GM18867 (cell line): Measurements from ENCODE around the gene CYP2W1.
"Not testable (repeated sequence)": the region's sequence is repeated elsewhere in the genome, so short reads cannot be mapped to it uniquely, and the experiment has no call there.

Source experiments
- ATAC-seq: cut with Tn5 transposase; IDR thresholded peaks from one replicate; pipeline ENCODE4 v1.9.1; 2021; ENCODE audit warnings: mild to moderate bottlenecking, moderate library complexity; ENCODE audit not compliant: unreplicated experiment

The CYP2W1 gene, protein sequence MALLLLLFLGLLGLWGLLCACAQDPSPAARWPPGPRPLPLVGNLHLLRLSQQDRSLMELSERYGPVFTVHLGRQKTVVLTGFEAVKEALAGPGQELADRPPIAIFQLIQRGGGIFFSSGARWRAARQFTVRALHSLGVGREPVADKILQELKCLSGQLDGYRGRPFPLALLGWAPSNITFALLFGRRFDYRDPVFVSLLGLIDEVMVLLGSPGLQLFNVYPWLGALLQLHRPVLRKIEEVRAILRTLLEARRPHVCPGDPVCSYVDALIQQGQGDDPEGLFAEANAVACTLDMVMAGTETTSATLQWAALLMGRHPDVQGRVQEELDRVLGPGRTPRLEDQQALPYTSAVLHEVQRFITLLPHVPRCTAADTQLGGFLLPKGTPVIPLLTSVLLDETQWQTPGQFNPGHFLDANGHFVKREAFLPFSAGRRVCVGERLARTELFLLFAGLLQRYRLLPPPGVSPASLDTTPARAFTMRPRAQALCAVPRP

DNA sequence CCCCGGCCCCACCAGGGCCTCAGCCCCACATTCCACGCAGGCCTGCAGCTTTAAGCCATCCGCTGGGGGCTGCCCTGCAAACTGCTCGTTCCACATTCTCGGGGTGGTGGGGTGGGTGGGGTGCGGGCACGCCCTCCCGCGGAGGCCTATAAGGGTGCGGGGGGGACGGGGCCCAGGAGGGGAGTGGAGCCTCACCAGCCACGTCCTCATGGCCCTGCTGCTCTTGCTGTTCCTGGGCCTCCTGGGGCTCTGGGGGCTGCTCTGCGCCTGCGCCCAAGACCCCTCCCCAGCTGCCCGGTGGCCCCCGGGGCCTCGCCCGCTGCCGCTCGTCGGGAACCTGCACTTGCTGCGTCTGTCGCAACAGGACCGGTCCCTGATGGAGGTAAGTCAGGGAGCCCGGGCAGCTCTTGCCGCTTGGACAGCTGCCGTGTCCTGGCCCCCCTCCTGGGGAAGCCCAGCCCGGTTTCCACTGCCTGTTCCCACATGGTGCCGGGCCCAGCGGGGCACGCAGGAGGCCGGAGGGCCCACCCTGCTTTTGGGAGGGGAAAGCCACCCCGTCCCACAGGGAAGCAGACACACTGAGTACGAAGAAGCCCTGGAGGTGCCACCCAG lies at the start of gene CYP2W1:
CYP2W1 (plus strand) TSS at position 178 of the 612 bp plus-strand sequence; CDS start at position 209, 31 bp downstream.
- ATAC-seq: no peak

DNA sequence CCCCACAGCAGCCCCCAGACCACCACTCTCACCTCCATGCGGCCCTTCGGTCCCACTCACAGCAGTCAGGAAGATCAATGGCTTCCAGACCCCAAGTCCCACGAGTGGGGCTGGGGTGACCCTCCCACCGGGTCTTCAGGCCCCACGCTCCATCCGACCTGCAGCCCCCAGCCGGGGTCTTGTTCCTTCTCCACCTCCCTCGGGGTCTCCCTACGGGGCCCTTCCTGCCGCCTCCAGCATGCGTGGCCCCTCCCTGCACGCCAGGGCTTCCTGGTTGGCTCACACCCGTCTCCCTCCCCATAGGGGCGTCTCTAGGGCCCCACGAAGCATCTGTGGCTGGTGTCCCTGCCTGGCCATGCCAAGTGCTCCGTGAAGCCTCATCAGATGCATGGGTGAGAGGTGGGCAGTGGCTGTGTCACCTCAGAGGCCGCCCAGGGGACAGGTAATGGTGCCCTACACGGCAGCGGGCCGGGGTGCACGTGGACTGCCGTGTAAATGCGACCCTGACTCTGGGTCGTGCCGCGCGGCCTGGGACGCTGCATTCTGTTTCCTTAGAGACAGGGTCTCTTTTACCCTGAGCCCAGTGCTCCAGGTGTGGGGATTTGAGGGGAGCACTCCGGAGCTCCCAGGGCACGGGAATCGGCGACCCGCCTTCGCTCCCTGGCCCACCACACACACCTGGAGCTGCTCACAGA lies 48.4 kb upstream of the CYP2W1 start:
- no peak for ATAC-seq

DNA sequence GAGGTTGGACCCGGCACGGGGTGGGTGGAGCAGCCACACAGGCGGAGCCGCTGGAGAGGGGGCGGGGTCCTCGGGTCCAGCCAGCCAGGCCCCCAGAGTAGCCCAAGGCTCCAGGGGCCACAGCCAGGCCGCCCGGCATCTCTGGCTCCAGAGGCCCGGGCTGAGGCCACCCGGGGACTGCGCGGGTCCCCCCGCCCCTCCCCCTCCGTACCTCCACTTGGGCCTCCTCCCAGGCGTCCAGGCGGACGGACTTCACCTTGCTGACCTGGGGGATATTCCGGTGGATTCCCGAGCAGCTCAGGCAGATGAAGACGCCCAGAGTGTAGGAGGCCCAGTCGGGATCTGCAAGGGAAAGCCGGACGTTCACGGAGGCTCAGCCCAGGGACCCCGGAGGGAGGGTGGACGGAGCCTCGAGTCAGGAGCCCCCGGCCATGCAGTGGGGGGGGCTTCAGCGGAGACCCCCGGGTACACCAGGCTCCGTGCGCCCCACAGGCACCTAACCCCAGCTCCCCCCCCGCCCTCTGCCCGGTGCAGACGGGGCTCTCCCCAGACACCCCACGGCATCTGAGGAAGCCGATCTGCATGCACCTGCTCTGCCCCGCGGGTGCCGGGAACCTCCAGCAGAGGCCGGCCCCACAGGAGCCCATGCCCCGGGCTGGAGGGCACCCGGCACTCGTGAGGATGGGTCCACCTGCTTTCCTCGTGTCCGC lies 47.7 kb upstream of the CYP2W1 start:
- no peak for ATAC-seq

DNA sequence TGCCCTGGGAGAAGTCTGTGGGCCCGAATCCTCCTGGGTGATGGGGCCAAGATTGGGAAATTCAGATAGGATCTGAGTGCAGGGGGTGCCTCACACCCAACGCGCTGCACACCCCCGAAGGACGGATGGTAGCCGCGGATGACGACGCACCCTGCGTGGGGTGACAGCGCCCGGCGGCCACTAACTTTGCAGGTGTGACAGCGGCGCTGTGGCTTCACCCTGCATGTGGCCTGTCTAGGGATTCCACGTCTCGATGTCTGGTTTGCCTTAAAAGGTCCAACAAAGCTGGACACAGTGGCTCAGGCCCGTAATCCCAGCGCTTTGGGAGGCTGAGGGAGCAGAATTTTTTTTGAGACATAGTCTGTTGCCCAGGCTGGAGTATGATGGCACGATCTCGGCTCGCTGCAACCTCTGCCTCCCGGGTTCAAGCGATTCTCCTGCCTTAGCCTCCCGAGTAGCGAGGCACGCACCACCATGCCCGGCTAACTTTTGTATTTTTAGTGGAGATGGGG lies 47.1 kb upstream of the CYP2W1 start:
- no peak for ATAC-seq

DNA sequence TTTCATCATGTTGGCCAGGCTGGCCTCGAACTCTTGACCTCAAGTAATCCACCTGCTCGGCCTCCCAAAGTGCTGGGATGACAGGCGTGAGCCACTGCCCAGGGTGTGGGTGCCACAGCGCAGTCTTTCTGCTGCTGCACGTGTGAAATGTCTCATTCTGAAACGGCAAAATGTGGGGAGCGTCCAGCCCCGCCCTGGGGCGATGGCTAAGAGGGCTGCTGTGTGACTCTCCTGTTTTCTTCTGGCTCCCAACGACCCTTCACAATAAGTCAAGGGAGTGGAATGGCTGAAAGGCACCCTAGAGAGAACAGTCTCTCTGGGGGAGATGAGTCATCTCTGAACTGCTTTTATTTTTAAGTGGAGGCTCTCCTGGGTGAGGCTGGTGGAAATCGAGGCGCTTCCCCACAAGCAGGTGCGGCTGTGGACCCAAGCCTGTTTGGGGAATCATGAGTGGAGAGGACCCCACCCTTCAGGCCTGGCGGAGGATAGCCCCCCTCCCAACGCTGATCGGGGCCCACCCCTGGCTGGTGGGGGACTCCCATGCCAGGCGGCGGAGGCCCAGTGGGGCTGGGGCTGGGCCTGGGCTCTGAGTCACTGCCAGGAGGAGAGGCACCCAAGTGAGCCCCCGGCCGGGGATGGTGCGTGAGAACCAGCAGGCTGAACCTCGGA lies 46.5 kb upstream of the CYP2W1 start:
- ATAC-seq: peak; percentile 81

DNA sequence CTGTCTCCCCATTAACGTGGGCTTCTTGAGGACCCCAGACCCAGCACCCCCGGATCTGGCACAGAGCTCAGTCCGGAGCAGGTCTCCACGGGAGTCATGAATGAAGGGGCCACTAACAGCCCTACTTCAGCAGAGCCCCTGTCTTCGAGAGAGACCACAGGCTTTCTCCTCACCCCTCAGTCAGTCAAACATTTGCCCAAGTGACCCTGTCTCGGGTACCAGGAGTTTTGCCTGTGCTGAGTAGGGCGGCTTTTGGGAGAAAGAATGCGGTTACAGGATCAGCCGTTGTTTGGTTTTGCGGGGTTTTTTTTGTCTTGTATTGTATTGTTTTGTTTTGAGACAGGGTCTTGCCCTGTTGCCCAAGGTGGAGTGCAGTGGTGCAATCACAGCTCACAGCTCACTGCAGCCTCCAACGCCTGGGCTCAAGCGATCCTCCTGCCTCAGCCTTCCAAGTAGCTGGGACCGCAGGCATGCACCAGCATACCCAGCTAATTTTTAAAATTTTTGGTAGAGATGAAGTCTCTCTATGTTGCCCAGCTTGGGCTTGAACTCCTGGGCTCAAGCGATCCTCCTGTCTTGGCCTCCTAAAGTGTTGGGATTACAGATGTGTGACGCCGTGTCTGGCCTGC lies 45.0 kb upstream of the CYP2W1 start:
- ATAC-seq: no peak

DNA sequence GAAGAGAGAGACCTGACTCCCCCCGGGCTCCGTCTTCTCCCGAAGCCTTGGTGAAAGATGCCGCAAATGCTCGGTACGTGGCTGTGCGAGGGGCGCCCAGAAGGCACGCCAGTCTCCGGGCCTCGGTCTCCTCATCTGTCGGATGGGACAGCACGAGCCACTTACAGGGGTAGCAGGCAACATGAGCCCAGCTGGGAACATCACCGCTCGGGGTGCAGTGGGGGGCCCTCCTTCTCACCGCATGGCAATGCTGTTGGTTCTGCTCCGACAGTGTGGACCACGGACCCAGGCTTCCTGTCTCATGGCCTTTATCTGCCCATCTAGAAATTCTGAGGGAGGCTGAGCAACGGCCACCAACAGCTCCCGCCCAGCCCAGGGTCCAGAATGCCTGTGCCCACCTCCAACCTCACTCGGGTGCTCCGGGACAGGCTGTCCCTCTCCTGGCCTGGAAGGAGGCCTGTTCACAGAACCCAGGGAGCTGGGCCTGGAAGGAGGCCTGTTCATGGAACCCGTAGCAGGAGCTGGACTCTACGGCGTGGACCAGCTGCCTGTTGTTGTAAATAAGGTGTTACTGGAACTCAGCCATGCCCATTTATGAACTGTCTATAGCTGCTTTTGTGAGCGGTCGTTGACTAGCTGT lies 44.3 kb upstream of the CYP2W1 start:
- no peak for ATAC-seq

DNA sequence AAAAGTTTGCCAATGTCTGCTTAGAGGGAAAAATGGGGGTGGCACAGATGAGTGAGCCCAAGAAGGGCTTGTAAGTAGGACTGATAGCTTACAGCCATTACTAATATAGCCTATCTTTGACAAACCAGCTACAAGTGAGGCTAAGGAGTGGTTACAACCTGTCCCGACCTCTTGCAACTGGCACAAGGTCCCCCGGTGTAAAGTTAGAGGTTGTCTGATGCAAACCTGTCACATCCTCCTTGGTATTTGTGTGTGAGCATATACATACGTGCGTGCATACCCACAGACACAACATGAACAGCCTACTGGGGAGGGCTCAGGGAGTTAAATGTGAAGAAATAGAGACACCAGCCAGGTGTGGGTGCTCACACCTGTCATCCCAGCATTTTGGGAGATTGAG lies 43.1 kb upstream of the CYP2W1 start:
- no peak for ATAC-seq

DNA sequence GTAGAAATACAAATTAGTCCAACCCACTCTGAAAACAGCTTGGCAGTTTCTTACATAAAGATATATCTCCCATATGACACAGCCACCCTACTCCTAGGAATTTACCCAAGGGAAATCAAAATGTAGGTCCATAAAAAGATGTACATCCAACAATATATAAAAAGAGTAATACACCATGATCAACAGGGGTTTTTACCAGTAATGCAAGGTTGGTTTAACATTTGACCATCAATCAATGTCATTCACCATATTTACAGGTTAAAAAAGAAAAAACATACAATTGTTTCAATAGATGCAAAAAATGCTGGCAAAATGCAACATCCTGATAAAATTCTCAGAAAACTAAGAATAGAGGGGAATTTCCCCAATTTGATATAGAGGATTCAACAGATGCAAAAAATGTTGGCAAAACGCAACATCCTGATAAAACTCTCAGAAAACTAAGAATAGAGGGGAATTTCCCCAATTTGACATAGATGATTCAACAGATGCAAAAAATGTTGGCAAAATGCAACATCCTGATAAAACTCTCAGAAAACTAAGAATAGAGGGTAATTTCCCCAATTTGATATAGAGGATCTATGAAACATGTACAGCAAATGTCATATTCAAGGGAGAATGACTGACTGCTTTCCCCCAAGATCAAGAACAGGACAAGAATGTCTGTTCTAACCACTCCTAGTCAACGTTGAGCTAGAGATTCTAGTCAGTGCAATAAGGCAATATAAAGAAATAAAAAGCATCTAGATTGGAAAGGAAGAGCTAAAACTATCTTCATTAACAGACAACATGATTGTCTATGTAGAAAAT lies 42.2 kb upstream of the CYP2W1 start:
- no peak for ATAC-seq

DNA sequence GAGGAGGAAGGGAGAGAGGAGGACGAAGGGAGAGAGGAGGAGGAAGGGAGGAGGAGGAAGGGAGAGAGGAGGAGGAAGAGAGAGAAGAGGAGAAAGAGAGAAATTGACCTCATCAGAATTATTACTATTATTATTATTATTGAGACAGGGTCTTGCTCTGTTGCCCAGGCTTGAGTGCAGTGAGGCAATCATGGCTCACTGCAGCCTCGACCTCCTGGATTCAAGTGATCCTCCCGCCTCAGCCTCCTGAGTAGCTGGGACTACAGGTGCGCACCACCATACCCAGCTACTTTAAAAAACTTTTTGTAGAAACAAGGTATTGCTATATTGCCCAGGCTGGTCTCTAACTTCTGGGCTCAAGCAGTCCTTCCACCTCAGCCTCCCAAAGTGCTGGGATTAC lies 39.2 kb upstream of the CYP2W1 start:
- ATAC-seq: not testable (repeated sequence)

DNA sequence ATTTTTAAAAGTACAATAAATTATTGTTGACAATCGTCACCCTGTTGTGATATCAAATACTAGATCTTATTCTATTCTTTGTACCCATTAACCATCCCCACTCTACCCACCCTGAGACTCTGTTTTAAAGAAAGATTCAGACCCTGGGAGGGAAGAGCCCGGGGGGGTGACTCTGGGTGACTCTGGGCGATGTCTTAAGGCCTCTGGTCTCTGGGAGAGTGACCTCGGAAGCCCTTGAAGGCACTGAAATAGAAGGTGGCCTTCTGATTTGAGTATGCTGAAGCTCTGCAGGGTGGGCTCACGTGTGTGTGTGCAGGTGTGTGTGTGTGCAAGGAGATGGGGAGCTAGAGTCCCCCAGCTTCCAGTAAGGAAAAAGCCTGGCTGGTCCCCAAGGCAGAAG lies 38.2 kb upstream of the CYP2W1 start:
- ATAC-seq: no peak

DNA sequence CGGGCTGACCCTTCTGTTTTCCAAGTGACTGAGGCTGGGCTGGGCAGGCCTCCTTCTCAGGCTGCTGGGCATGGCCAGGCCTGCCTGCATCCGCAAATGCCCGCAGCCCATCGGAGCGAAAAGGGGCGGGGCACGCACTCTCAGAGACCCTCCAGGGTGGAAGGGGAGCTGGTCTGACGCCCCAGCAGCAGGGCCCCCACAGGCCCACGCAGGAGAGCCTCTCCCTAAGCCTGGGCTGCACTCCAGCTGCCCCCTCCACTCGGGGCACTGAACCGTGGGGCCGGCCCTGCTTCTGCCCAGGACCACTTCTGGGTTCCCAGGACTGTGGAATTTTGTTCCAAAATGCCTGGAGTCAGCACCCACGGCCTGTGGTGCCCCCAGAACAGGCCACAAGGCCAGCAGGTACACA lies 37.8 kb upstream of the CYP2W1 start:
- no peak for ATAC-seq

DNA sequence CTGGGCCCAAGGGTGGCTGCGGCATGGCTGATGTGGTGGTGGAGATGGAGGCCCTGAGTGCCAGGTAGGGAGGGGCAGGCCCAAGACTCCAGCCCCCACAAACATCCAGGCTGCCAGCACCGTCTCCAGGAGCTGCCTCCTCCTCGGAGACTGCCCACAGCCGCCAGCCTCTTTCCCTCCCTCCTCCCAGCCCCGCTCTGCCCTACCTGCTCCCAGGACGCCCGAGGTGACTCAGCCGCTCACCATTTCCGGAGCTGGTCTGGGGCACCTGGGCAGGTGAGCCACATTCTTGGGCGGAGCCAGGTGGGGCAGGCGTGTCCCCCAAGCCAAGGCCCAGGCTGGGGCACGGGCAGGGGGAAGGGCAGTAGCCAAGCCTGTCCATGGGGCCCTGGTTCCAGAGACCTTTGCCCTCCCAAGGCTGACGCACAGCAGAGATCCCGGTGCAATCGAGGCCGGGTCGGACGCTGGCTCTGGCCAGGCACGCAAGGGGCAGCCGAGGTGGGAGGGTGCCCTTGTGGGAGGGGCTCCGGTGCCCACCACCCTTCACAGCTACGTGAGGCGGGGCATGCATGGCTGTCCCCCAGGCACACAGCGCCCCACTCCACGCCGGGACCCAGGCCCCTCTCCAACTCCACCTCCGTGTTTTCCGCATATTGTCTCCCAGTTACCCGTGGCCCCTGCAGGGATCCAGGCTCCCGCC lies 37.3 kb upstream of the CYP2W1 start:
- ATAC-seq: no peak

DNA sequence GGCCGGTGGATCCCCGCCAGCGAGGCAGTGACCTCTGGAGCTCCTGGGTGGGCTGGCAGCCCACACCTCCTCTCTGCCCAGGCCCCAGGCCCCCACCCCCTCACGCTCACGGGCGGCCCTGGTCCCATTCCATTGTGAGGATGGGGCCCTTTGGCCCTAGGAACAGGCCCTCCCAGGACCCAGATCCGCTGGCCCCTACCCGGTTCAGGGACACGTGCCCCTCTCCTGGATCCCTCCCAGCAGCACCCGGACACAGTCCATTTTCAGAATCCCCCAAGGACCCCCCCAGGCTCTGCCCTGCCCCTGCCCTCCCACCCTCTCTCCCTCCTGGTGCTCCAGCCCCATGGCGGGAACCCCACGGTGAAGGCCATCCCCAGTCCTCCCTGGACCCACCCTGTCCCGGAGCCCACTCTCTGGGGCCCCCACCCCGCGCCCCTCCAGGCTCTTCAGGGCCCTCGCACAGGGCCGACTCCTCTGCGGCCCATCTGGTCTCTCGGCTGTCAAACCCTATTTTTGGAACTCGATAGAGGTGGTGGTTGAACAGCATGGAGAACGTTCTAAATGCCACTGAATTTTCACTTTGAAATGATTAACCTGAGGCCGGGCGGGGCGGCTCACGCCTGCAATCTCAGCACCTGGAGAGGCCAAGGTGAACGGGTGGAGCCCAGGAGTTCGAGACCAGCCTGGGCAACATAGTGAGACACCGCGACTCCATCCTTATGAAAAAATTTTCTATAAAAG lies 36.6 kb upstream of the CYP2W1 start:
- no peak for ATAC-seq

DNA sequence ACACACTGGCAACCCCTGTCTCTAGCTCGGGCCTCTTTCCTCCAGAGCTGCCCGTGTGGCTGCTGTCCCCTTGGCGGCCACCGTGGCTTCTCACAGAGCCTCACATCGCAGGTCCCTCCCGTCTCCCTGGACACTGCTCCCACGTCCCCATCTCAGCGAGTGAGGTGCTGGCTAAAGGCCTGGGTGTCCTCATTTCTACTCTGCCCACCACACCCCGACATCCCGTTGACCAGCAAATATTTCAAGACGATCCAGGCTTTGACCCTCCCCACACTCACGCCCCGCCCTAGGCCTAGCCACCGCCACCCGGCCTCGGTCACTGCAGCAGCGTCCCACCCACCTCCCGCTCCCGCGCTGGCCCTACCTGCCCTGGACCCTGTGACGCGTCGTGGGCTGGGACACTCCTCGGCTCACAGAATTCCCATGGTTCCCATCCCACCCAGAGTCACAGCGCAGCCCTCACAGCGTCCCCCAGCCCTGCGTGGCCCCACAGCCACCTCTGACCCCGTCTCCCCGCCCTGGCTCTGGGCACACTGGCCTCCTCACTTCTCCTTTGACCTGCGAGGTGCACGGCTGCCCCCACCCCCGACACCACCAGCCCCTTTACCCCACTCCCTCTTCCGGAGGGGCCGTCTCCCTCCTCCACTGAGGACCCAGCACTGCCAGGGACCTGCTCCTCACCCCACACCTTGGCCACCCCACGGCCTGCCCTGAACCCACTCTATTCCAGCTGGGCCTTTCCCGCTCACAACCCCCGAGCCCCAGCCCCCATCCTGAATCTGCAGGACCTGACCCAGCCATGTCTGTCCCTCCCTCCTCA lies 35.4 kb upstream of the CYP2W1 start:
- ATAC-seq: no peak
